ENCODE results near the gene MCRS1.
"Not testable (repeated sequence)": the region's sequence is repeated elsewhere in the genome, so short reads cannot be mapped to it uniquely, and the experiment has no call there.

Gene MCRS1

DNA sequence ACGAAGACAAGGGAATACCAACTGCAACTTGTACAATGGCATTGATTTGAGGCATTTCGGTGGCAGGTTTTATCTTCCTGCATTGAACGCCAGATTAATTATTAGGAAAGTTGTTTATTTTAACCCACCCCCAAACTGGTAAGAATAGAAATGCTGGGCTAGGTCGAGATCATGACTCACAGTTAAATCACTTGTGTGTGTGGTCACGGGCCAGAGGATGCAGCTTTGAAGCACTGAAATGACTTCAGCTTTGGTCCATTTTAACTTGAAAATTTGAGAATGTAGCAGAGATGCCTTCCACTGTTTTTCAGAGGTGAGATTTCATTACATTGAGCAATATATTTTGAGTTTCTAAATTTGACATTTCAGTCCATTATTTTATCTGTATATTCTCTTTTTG is 52.7 kb downstream of the MCRS1 start:
- no peak for DNase-seq (ENCODE audit: low spot score)

DNA sequence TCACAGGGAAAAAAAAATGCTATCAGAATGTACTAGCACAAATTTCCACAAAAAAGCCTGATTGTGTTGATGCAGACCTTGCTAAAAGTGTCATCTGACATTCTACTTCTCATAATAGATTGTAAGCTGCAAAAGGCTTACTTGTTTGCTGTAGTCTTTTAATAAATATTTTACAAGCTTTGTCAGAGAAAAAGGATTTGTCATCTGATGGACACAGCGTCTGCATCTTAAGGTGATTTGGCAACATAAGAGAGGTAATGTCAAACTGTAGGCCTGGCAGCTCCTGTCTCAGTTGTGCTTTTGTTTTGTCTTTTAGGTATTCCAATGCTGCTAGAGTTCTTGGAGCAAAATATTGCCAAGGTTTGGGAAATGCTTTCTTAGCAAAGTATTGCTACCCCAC is 55.4 kb downstream of the MCRS1 start:
- no peak for DNase-seq (ENCODE audit: low spot score)

DNA sequence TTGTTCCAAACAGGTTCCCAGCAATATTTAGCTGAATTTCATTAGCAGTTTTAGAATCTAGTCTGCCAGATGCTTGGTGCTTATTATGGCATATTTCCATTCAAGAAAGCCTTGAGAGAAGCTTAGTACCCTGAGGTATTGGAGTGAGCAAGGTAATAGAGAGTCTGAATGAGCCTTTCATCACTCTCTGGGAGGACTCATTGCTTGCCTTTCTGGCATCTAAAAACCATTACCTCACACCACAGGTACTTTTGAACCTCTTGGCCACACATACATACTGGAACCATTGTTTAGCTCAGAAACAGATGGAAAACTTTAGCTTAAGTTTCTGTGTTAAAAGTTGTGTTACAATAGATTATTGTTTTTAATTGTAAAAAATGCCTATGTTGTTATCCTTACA is 56.5 kb downstream of the MCRS1 start:
- DNase-seq (ENCODE audit: low spot score) = no peak

DNA sequence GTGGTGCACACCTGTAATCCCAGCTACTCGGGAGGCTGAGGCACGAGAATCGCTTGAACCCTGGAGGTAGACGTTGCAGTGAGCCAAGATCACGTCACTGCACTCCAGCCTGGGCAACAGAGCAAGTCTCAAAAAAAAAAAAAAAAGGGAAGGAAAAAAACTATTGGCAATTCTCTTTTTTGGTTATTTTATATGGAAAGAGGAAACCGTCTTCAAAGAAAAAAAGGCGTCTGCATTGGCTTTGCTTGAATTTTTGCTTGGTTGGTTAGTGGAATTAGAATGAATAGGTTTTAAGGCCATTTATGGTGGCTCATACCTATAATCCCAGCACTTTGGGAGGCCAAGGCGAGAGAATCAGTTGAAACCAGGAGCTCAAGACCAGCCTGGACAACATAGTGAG is 58.3 kb downstream of the MCRS1 start:
- DNase-seq (ENCODE audit: low spot score) = not testable (repeated sequence)
